Nephron progenitor cell (in vitro differentiated cells): Measurements from ENCODE around the gene MAL.

Experiments used
- DNase-seq: peaks from one replicate; pipeline ENCODE4 v3.0.0; 2021
- H3K27ac Mint-ChIP-seq: 2 replicates; pipeline ENCODE4 v1.8.0; 2021; ENCODE audit warnings: mild to moderate bottlenecking, moderate library complexity, mixed read lengths
- H3K27me3 Mint-ChIP-seq: 2 replicates; pipeline ENCODE4 v1.8.0; 2021; ENCODE audit warnings: mild to moderate bottlenecking, low read depth, mixed read lengths; ENCODE audit not compliant: poor library complexity
- H3K36me3 Mint-ChIP-seq: 2 replicates; pipeline ENCODE4 v1.8.0; 2021; ENCODE audit warnings: low read depth, mixed read lengths
- H3K4me1 Mint-ChIP-seq: 2 replicates; pipeline ENCODE4 v1.8.0; 2021; ENCODE audit warnings: mixed read lengths
- H3K4me3 Mint-ChIP-seq: 2 replicates; pipeline ENCODE4 v1.8.0; 2021; ENCODE audit warnings: mild to moderate bottlenecking, moderate library complexity, mixed read lengths
- H3K9me3 Mint-ChIP-seq: 2 replicates; pipeline ENCODE4 v1.8.0; 2021; ENCODE audit warnings: mild to moderate bottlenecking, moderate library complexity, mixed read lengths
- CTCF ChIP-seq: fragments of 200-600 bp; sonication (generic); IDR thresholded peaks from 2 replicates; pipeline ENCODE4 v1.5.0; 2021; ENCODE audit warnings: antibody characterized with exemption

MAL gene

GRCh38 chr2:94987074-94988020 lies 38.2 kb upstream of the MAL start:
- H3K36me3 Mint-ChIP-seq: no peaks in the 10 kb centered on the region
- DNase-seq: no peak
- peaks cover 7% of the 10 kb centered on the region for H3K4me1 Mint-ChIP-seq
- peaks cover 13% of the 10 kb centered on the region for H3K9me3 Mint-ChIP-seq
- no peak overlapping the region for H3K27ac Mint-ChIP-seq
- peaks cover 5% of the 10 kb centered on the region for H3K27me3 Mint-ChIP-seq
- H3K4me3 Mint-ChIP-seq: no peak overlapping the region
- TF ChIP-seq CTCF: no peak

GRCh38 chr2:94990956-94991355 lies 34.6 kb upstream of the MAL start:
- Mint-ChIP-seq H3K4me3 (no peak overlapping the region), H3K27me3 (peaks cover 21% of the 10 kb centered on the region), H3K9me3 (peaks cover 5% of the 10 kb centered on the region), H3K27ac (no peak overlapping the region), H3K4me1 (peaks cover 36% of the 10 kb centered on the region), H3K36me3 (no peaks in the 10 kb centered on the region)
- no peak for DNase-seq
- TF ChIP-seq CTCF: no peak

GRCh38 chr2:94992360-94992759 lies 33.1 kb upstream of the MAL start:
- no peaks in the 10 kb centered on the region for H3K36me3 Mint-ChIP-seq
- peaks cover 22% of the 10 kb centered on the region for H3K27me3 Mint-ChIP-seq
- DNase-seq: no peak
- no peak for TF ChIP-seq CTCF
- no peak overlapping the region for H3K4me3 Mint-ChIP-seq
- H3K27ac Mint-ChIP-seq: no peak overlapping the region
- peaks cover 50% of the 10 kb centered on the region for H3K4me1 Mint-ChIP-seq
- H3K9me3 Mint-ChIP-seq: peaks cover 6% of the 10 kb centered on the region

- H3K9me3 Mint-ChIP-seq: peaks cover 8% of the 10 kb centered on the region
- H3K36me3 Mint-ChIP-seq: no peaks in the 10 kb centered on the region
- H3K4me3 Mint-ChIP-seq: no peak overlapping the region
- H3K27me3 Mint-ChIP-seq: peaks cover 28% of the 10 kb centered on the region
- H3K4me1 Mint-ChIP-seq: peaks cover 54% of the 10 kb centered on the region
- DNase-seq: no peak
- H3K27ac Mint-ChIP-seq: peak overlapping the region; percentile 83
- no peak for TF ChIP-seq CTCF
Observed at GRCh38 chr2:94993176-94994062, 32.1 kb upstream of the MAL start.

- peaks cover 48% of the 10 kb centered on the region for H3K4me1 Mint-ChIP-seq
- no peak for DNase-seq
- peaks cover 11% of the 10 kb centered on the region for H3K9me3 Mint-ChIP-seq
- H3K36me3 Mint-ChIP-seq: no peaks in the 10 kb centered on the region
- H3K4me3 Mint-ChIP-seq: no peak overlapping the region
- TF ChIP-seq CTCF: no peak
- H3K27me3 Mint-ChIP-seq: peaks cover 36% of the 10 kb centered on the region
- H3K27ac Mint-ChIP-seq: no peak overlapping the region
Observed at GRCh38 chr2:94994063-94994913, 31.2 kb upstream of the MAL start.
